SJCRH30 (cell line): Measurements from ENCODE around the gene RTP3. TPM values are rescaled to one million over a fixed set of nuclear protein-coding genes. Genes with fewer than 3 reads are reported as not detected.

Source experiments
- DNase-seq, 2 experiments: peaks; one replicate each; pipeline ENCODE4 v3.0.0-alpha.2; 2015 to 2020
- H3K27ac ChIP-seq: fragments of 250-450 bp; sonication (Bioruptor Pico); 2 replicates; pipeline ENCODE4 v1.5.1; 2020; ENCODE audit warnings: mild to moderate bottlenecking, moderate library complexity
- H3K27me3 ChIP-seq: fragments of 250-450 bp; sonication (Bioruptor Pico); 2 replicates; pipeline ENCODE4 v1.5.1; 2020; ENCODE audit warnings: mild to moderate bottlenecking, moderate library complexity
- H3K36me3 ChIP-seq: fragments of 250-450 bp; sonication (Bioruptor Pico); 2 replicates; pipeline ENCODE4 v1.5.1; 2020; ENCODE audit warnings: mild to moderate bottlenecking, moderate library complexity
- H3K4me1 ChIP-seq: fragments of 250-450 bp; sonication (Bioruptor Pico); 2 replicates; pipeline ENCODE4 v1.5.1; 2020; ENCODE audit warnings: mild to moderate bottlenecking, moderate library complexity
- H3K4me3 ChIP-seq: fragments of 250-450 bp; sonication (Bioruptor Pico); 2 replicates; pipeline ENCODE4 v1.5.1; 2020; ENCODE audit warnings: mild to moderate bottlenecking, moderate library complexity
- H3K9me3 ChIP-seq: fragments of 250-450 bp; sonication (Bioruptor Pico); replicated peaks from 2 replicates; pipeline ENCODE4 v1.5.1; 2020; ENCODE audit warnings: mild to moderate bottlenecking, moderate library complexity
- total RNA-seq: library from RNA; depleted of rRNA; stranded (reverse); fragments of >200 nt; shearing (Covaris generic); gene quantifications from 2 replicates; pipeline ENCODE4 v1.2.3, GENCODE V29; 2014

The RTP3 gene
- total RNA-seq, 1 experiment from 2014 or later, result not detected

- H3K27me3 ChIP-seq, result no peaks in the 10 kb centered on the region
- no peaks in the 10 kb centered on the region for H3K9me3 ChIP-seq
- DNase-seq, result no peak
These were observed 33.2 kb upstream of the RTP3 start, which contains the start of gene LTF for GRCh38 chr3:46464326-46465195. Gene LTF (minus strand): TSS chr3:46464905. CDS start chr3:46464867, 38 bp downstream.

GRCh38 chr3:46465196-46465520 is 32.6 kb upstream of the RTP3 start:
- no peaks in the 10 kb centered on the region for H3K27me3 ChIP-seq
- H3K4me1 ChIP-seq, result no peaks in the 10 kb centered on the region
- no peak overlapping the region for H3K4me3 ChIP-seq
- no peak overlapping the region for H3K27ac ChIP-seq
- DNase-seq, result no peak
- H3K9me3 ChIP-seq, result no peaks in the 10 kb centered on the region
- no peaks in the 10 kb centered on the region for H3K36me3 ChIP-seq

More at GRCh38 chr3:46464326-46465195, 33.2 kb upstream of the RTP3 start, which contains the start of gene LTF:
- Histone ChIP-seq H3K4me3 (no peak within 1 kb of the TSS), H3K27ac (no peak within 1 kb of the TSS), H3K4me1 (no peaks in the 10 kb centered on the region), H3K36me3 (no peaks in the 10 kb centered on the region)

- no peak for DNase-seq
- no peak overlapping the region for H3K4me3 ChIP-seq
- no peaks in the 10 kb centered on the region for H3K36me3 ChIP-seq
- no peaks in the 10 kb centered on the region for H3K4me1 ChIP-seq
- no peak overlapping the region for H3K27ac ChIP-seq
- no peaks in the 10 kb centered on the region for H3K27me3 ChIP-seq
- H3K9me3 ChIP-seq, result no peaks in the 10 kb centered on the region
These were observed 31.5 kb upstream of the RTP3 start for GRCh38 chr3:46466273-46466672.

GRCh38 chr3:46466871-46467403 is 30.8 kb upstream of the RTP3 start:
- H3K4me3 ChIP-seq, result no peak overlapping the region
- no peak overlapping the region for H3K27ac ChIP-seq
- H3K9me3 ChIP-seq, result no peaks in the 10 kb centered on the region
- no peaks in the 10 kb centered on the region for H3K4me1 ChIP-seq
- no peak for DNase-seq
- H3K27me3 ChIP-seq, result no peaks in the 10 kb centered on the region
- H3K36me3 ChIP-seq, result no peaks in the 10 kb centered on the region

- Histone ChIP-seq H3K36me3 (no peaks in the 10 kb centered on the region), H3K27ac (no peak overlapping the region), H3K27me3 (no peaks in the 10 kb centered on the region), H3K9me3 (no peaks in the 10 kb centered on the region), H3K4me3 (no peak overlapping the region), H3K4me1 (no peaks in the 10 kb centered on the region)
- no peak for DNase-seq
These were observed 30.2 kb upstream of the RTP3 start for GRCh38 chr3:46467562-46467961.

- Histone ChIP-seq H3K4me3 (no peak overlapping the region), H3K27ac (no peak overlapping the region), H3K36me3 (no peaks in the 10 kb centered on the region), H3K27me3 (no peaks in the 10 kb centered on the region), H3K4me1 (no peaks in the 10 kb centered on the region), H3K9me3 (no peaks in the 10 kb centered on the region)
- no peak for DNase-seq
These were observed 28.8 kb upstream of the RTP3 start for GRCh38 chr3:46468753-46469600.

GRCh38 chr3:46469680-46470357 is 28.0 kb upstream of the RTP3 start:
- Histone ChIP-seq H3K4me1 (no peaks in the 10 kb centered on the region), H3K27ac (no peak overlapping the region), H3K9me3 (no peaks in the 10 kb centered on the region), H3K36me3 (no peaks in the 10 kb centered on the region), H3K4me3 (no peak overlapping the region), H3K27me3 (no peaks in the 10 kb centered on the region)
- no peak for DNase-seq

- H3K4me1 ChIP-seq, result no peaks in the 10 kb centered on the region
- no peaks in the 10 kb centered on the region for H3K36me3 ChIP-seq
- no peaks in the 10 kb centered on the region for H3K27me3 ChIP-seq
- no peak overlapping the region for H3K27ac ChIP-seq
- no peaks in the 10 kb centered on the region for H3K9me3 ChIP-seq
- no peak overlapping the region for H3K4me3 ChIP-seq
- no peak for DNase-seq
These were observed 26.9 kb upstream of the RTP3 start for GRCh38 chr3:46470831-46471230.

GRCh38 chr3:46471371-46471914 is 26.3 kb upstream of the RTP3 start:
- DNase-seq, result no peak
- Histone ChIP-seq H3K4me1 (no peaks in the 10 kb centered on the region), H3K27me3 (no peaks in the 10 kb centered on the region), H3K27ac (no peak overlapping the region), H3K36me3 (no peaks in the 10 kb centered on the region), H3K4me3 (no peak overlapping the region), H3K9me3 (no peaks in the 10 kb centered on the region)

- no peaks in the 10 kb centered on the region for H3K27me3 ChIP-seq
- no peaks in the 10 kb centered on the region for H3K4me1 ChIP-seq
- no peak overlapping the region for H3K4me3 ChIP-seq
- no peak overlapping the region for H3K27ac ChIP-seq
- no peaks in the 10 kb centered on the region for H3K36me3 ChIP-seq
- DNase-seq, result no peak
- no peaks in the 10 kb centered on the region for H3K9me3 ChIP-seq
These were observed 25.0 kb upstream of the RTP3 start for GRCh38 chr3:46472736-46473135.

- no peaks in the 10 kb centered on the region for H3K36me3 ChIP-seq
- H3K4me3 ChIP-seq, result no peak overlapping the region
- H3K27me3 ChIP-seq, result no peaks in the 10 kb centered on the region
- no peaks in the 10 kb centered on the region for H3K9me3 ChIP-seq
- H3K4me1 ChIP-seq, result no peaks in the 10 kb centered on the region
- no peak for DNase-seq
- no peak overlapping the region for H3K27ac ChIP-seq
These were observed 20.6 kb upstream of the RTP3 start for GRCh38 chr3:46477145-46477544.

- Histone ChIP-seq H3K4me1 (no peaks in the 10 kb centered on the region), H3K4me3 (no peak overlapping the region), H3K27me3 (no peaks in the 10 kb centered on the region), H3K36me3 (no peaks in the 10 kb centered on the region), H3K27ac (no peak overlapping the region), H3K9me3 (no peaks in the 10 kb centered on the region)
- DNase-seq, result no peak
These were observed 20.0 kb upstream of the RTP3 start for GRCh38 chr3:46477756-46478155.

GRCh38 chr3:46478341-46478740 is 19.4 kb upstream of the RTP3 start:
- Histone ChIP-seq H3K4me3 (no peak overlapping the region), H3K27me3 (no peaks in the 10 kb centered on the region), H3K36me3 (no peaks in the 10 kb centered on the region), H3K9me3 (no peaks in the 10 kb centered on the region), H3K4me1 (no peaks in the 10 kb centered on the region), H3K27ac (no peak overlapping the region)
- no peak for DNase-seq

GRCh38 chr3:46479021-46479420 is 18.8 kb upstream of the RTP3 start:
- Histone ChIP-seq H3K27ac (no peak overlapping the region), H3K36me3 (no peaks in the 10 kb centered on the region), H3K9me3 (no peaks in the 10 kb centered on the region), H3K27me3 (no peaks in the 10 kb centered on the region), H3K4me1 (no peaks in the 10 kb centered on the region), H3K4me3 (no peak overlapping the region)
- DNase-seq, result no peak
